Measurements from ENCODE around the gene S100B.
"Not testable (repeated sequence)": the region's sequence is repeated elsewhere in the genome, so short reads cannot be mapped to it uniquely, and the experiment has no call there.

The S100B gene

DNA sequence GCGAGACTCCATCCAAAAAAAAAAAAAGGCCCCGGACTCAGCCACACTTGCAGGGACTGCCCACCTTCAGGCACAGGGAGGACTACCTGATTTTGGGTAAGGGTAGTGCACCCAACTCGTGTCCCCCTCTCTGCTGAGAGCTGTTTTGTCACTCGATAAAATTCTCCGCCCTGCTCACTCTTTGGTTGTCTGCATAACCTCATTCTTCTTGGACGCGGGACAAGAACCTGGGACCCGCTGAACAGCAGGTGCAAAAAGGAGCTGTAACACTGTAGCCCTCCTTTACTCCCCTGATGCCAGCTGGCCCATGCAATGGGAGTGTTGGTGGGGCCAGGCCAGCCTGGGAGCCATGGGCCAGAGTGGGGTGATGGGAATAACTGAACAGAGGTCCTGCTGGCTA lies 10.6 kb downstream of the S100B start:
- Histone ChIP-seq H3K4me3 (ENCODE audit: low read depth in 1 of 5, low read length in 5 of 5) (no peak overlapping the region), H3K36me3 (ENCODE audit: control insufficient read depth in 5 of 5, insufficient read depth in 5 of 5, low read length in 5 of 5) (no peaks in the 10 kb centered on the region), H3K4me1 (ENCODE audit: control insufficient read depth in 5 of 5, insufficient read depth in 5 of 5, low read length in 5 of 5) (peaks cover 0 to 8% (median 7%) of the 10 kb centered on the region in 5 donors), H3K9ac (ENCODE audit: low read length in 5 of 5) (no peak overlapping the region), H3K27ac (ENCODE audit: low read depth, low read length) (no peak overlapping the region), H3K9me3 (ENCODE audit: control insufficient read depth in 5 of 5, low read length in 5 of 5) (peaks cover 0 to 24% (median 4%) of the 10 kb centered on the region in 5 donors), H3K27me3 (ENCODE audit: control insufficient read depth in 5 of 5, insufficient read depth in 4 of 5, low read length in 5 of 5) (no peaks in the 10 kb centered on the region)

DNA sequence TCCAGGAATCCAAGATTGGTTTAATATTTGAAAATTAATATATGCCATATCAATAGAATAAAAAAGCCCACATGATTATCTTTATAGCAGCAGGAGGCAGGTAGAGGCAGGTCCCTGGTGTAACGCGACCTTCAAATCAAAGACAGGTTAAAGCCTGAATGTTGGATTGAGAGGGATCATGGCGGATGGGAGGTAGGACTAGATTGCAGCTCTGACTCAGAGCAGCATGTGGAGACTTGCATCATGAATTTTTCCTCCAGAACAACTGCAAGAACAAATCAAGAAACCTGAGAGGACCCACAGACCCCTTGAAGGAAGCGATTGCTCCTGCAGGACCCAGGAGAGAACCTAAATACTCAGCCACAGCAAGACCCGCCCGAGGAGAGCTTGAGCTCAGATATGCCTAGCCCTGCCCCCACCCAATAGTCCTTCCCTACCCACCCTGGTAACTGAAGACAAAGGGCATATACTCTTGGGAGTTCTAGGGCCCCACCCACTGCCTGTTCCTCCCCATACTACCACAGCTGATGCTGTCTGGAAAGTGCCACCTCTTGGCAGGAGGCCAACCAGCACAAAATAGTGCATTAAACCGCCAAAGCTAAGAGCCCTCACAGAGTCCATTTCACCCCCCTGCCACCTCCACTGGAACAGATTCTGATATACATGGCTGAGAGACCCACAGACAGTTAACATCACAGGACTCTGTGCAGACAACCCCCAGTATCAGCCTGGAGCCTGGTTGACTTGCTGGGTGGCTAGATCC lies 19.5 kb downstream of the S100B start:
- Histone ChIP-seq H3K9ac (ENCODE audit: low read length in 5 of 5) (no peak overlapping the region), H3K27ac (ENCODE audit: low read depth, low read length) (no peak overlapping the region), H3K4me1 (ENCODE audit: control insufficient read depth in 5 of 5, insufficient read depth in 5 of 5, low read length in 5 of 5) (no peaks in the 10 kb centered on the region), H3K4me3 (ENCODE audit: low read depth in 1 of 5, low read length in 5 of 5) (no peak overlapping the region), H3K9me3 (ENCODE audit: control insufficient read depth in 5 of 5, low read length in 5 of 5) (peaks cover 0 to 16% (median 0%) of the 10 kb centered on the region in 5 donors), H3K36me3 (ENCODE audit: control insufficient read depth in 5 of 5, insufficient read depth in 5 of 5, low read length in 5 of 5) (peaks cover 0 to 12% (median 4%) of the 10 kb centered on the region in 5 donors), H3K27me3 (ENCODE audit: control insufficient read depth in 5 of 5, insufficient read depth in 4 of 5, low read length in 5 of 5) (no peaks in the 10 kb centered on the region)

GRCh38 chr21:46581780-46582307 lies 23.0 kb downstream of the S100B start:
- Histone ChIP-seq H3K36me3 (ENCODE audit: control insufficient read depth in 5 of 5, insufficient read depth in 5 of 5, low read length in 5 of 5) (peaks cover 3 to 12% (median 4%) of the 10 kb centered on the region in 5 donors), H3K9me3 (ENCODE audit: control insufficient read depth in 5 of 5, low read length in 5 of 5) (peaks cover 0 to 16% (median 0%) of the 10 kb centered on the region in 5 donors), H3K4me1 (ENCODE audit: control insufficient read depth in 5 of 5, insufficient read depth in 5 of 5, low read length in 5 of 5) (no peaks in the 10 kb centered on the region), H3K4me3 (ENCODE audit: low read depth in 1 of 5, low read length in 5 of 5) (no peak overlapping the region), H3K27ac (ENCODE audit: low read depth, low read length) (no peak overlapping the region), H3K9ac (ENCODE audit: low read length in 5 of 5) (no peak overlapping the region), H3K27me3 (ENCODE audit: control insufficient read depth in 5 of 5, insufficient read depth in 4 of 5, low read length in 5 of 5) (no peaks in the 10 kb centered on the region)

DNA sequence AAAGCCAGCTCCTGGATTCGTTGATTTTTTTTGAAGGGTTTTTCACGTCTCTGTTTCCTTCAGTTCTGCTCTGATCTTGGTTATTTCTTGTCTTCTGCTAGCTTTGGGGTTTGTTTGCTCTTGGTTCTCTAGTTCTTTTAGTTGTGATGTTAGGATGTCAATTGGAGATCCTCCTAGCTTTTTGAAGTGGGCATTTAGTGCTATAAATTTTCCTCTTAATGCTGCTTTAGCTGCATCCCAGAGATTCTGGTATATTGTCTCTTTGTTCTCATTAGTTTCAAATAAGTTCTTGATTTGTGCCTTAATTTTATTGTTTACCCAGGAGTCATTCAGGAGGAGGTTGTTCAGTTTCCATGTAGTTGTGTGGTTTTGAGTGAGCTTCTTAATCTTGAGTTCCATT lies 25.5 kb downstream of the S100B start:
- peaks cover 3 to 12% (median 4%) of the 10 kb centered on the region in 5 donors for H3K36me3 ChIP-seq (ENCODE audit: control insufficient read depth in 5 of 5, insufficient read depth in 5 of 5, low read length in 5 of 5)
- H3K27ac ChIP-seq (ENCODE audit: low read depth, low read length); H3K4me1 ChIP-seq (ENCODE audit: control insufficient read depth in 5 of 5, insufficient read depth in 5 of 5, low read length in 5 of 5); H3K27me3 ChIP-seq (ENCODE audit: control insufficient read depth in 5 of 5, insufficient read depth in 4 of 5, low read length in 5 of 5); H3K9ac ChIP-seq (ENCODE audit: low read length in 5 of 5); H3K4me3 ChIP-seq (ENCODE audit: low read depth in 1 of 5, low read length in 5 of 5): not testable (repeated sequence)
- H3K9me3 ChIP-seq (ENCODE audit: control insufficient read depth in 5 of 5, low read length in 5 of 5) = peaks cover 0 to 16% (median 0%) of the 10 kb centered on the region in 5 donors

- H3K4me3 ChIP-seq (ENCODE audit: low read depth in 1 of 5, low read length in 5 of 5); H3K27ac ChIP-seq (ENCODE audit: low read depth, low read length); H3K4me1 ChIP-seq (ENCODE audit: control insufficient read depth in 5 of 5, insufficient read depth in 5 of 5, low read length in 5 of 5); H3K9ac ChIP-seq (ENCODE audit: low read length in 5 of 5); H3K27me3 ChIP-seq (ENCODE audit: control insufficient read depth in 5 of 5, insufficient read depth in 4 of 5, low read length in 5 of 5): not testable (repeated sequence)
- H3K9me3 ChIP-seq (ENCODE audit: control insufficient read depth in 5 of 5, low read length in 5 of 5) = peaks cover 0 to 16% (median 4%) of the 10 kb centered on the region in 5 donors
- H3K36me3 ChIP-seq (ENCODE audit: control insufficient read depth in 5 of 5, insufficient read depth in 5 of 5, low read length in 5 of 5) = peaks cover 4 to 17% (median 8%) of the 10 kb centered on the region in 5 donors
These were observed 27.1 kb downstream of the S100B start for GRCh38 chr21:46577786-46578185.

- Histone ChIP-seq H3K36me3 (ENCODE audit: control insufficient read depth in 5 of 5, insufficient read depth in 5 of 5, low read length in 5 of 5) (peaks cover 10 to 35% (median 21%) of the 10 kb centered on the region in 5 donors), H3K9me3 (ENCODE audit: control insufficient read depth in 5 of 5, low read length in 5 of 5) (peaks cover 0 to 4% (median 3%) of the 10 kb centered on the region in 5 donors), H3K4me1 (ENCODE audit: control insufficient read depth in 5 of 5, insufficient read depth in 5 of 5, low read length in 5 of 5) (no peaks in the 10 kb centered on the region), H3K27ac (ENCODE audit: low read depth, low read length) (no peak overlapping the region), H3K27me3 (ENCODE audit: control insufficient read depth in 5 of 5, insufficient read depth in 4 of 5, low read length in 5 of 5) (no peaks in the 10 kb centered on the region), H3K4me3 (ENCODE audit: low read depth in 1 of 5, low read length in 5 of 5) (no peak overlapping the region), H3K9ac (ENCODE audit: low read length in 5 of 5) (no peak overlapping the region)
These were observed 32.0 kb downstream of the S100B start for GRCh38 chr21:46572850-46573249.

DNA sequence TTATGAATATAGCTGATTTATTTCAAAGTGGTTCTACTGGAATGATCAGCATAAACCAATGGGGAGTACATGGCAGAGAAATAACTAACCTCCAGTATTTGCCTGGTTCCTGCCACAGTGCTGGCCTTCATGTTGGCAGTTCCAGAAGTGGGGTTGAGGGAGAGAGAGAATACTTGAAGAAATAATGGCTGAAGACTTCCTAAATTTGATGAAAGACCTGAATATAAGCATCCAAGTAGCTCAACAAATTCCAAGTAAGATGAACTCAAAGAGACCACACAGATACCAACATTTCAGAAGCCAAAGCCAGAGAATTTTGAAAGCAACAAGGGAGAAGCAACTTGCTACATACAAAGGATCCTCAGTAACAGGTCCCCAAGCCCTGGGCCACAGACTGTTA lies 34.3 kb downstream of the S100B start:
- Histone ChIP-seq H3K9ac (ENCODE audit: low read length in 5 of 5) (no peak overlapping the region), H3K9me3 (ENCODE audit: control insufficient read depth in 5 of 5, low read length in 5 of 5) (peaks cover 0 to 4% (median 0%) of the 10 kb centered on the region in 5 donors), H3K4me1 (ENCODE audit: control insufficient read depth in 5 of 5, insufficient read depth in 5 of 5, low read length in 5 of 5) (no peaks in the 10 kb centered on the region), H3K27me3 (ENCODE audit: control insufficient read depth in 5 of 5, insufficient read depth in 4 of 5, low read length in 5 of 5) (no peaks in the 10 kb centered on the region), H3K4me3 (ENCODE audit: low read depth in 1 of 5, low read length in 5 of 5) (no peak overlapping the region), H3K27ac (ENCODE audit: low read depth, low read length) (no peak overlapping the region), H3K36me3 (ENCODE audit: control insufficient read depth in 5 of 5, insufficient read depth in 5 of 5, low read length in 5 of 5) (peaks cover 10 to 57% (median 43%) of the 10 kb centered on the region in 5 donors)

- Histone ChIP-seq H3K27ac (ENCODE audit: low read depth, low read length) (no peak overlapping the region), H3K36me3 (ENCODE audit: control insufficient read depth in 5 of 5, insufficient read depth in 5 of 5, low read length in 5 of 5) (peaks cover 10 to 61% (median 48%) of the 10 kb centered on the region in 5 donors), H3K4me1 (ENCODE audit: control insufficient read depth in 5 of 5, insufficient read depth in 5 of 5, low read length in 5 of 5) (no peaks in the 10 kb centered on the region), H3K4me3 (ENCODE audit: low read depth in 1 of 5, low read length in 5 of 5) (no peak overlapping the region), H3K9ac (ENCODE audit: low read length in 5 of 5) (no peak overlapping the region), H3K27me3 (ENCODE audit: control insufficient read depth in 5 of 5, insufficient read depth in 4 of 5, low read length in 5 of 5) (no peaks in the 10 kb centered on the region), H3K9me3 (ENCODE audit: control insufficient read depth in 5 of 5, low read length in 5 of 5) (peaks cover 0 to 4% (median 0%) of the 10 kb centered on the region in 5 donors)
These were observed 34.8 kb downstream of the S100B start for GRCh38 chr21:46570119-46570518.

- Histone ChIP-seq H3K4me3 (ENCODE audit: low read depth in 1 of 5, low read length in 5 of 5) (no peak overlapping the region), H3K9me3 (ENCODE audit: control insufficient read depth in 5 of 5, low read length in 5 of 5) (peaks cover 0 to 4% (median 0%) of the 10 kb centered on the region in 5 donors), H3K27ac (ENCODE audit: low read depth, low read length) (no peak overlapping the region), H3K4me1 (ENCODE audit: control insufficient read depth in 5 of 5, insufficient read depth in 5 of 5, low read length in 5 of 5) (no peaks in the 10 kb centered on the region), H3K36me3 (ENCODE audit: control insufficient read depth in 5 of 5, insufficient read depth in 5 of 5, low read length in 5 of 5) (peaks cover 10 to 71% (median 59%) of the 10 kb centered on the region in 5 donors), H3K9ac (ENCODE audit: low read length in 5 of 5) (no peak overlapping the region), H3K27me3 (ENCODE audit: control insufficient read depth in 5 of 5, insufficient read depth in 4 of 5, low read length in 5 of 5) (no peaks in the 10 kb centered on the region)
These were observed 35.8 kb downstream of the S100B start for GRCh38 chr21:46569081-46569480.

- Histone ChIP-seq H3K9ac (ENCODE audit: low read length in 5 of 5) (no peak overlapping the region), H3K4me1 (ENCODE audit: control insufficient read depth in 5 of 5, insufficient read depth in 5 of 5, low read length in 5 of 5) (no peaks in the 10 kb centered on the region), H3K4me3 (ENCODE audit: low read depth in 1 of 5, low read length in 5 of 5) (no peak overlapping the region), H3K36me3 (ENCODE audit: control insufficient read depth in 5 of 5, insufficient read depth in 5 of 5, low read length in 5 of 5) (peaks cover 10 to 76% (median 63%) of the 10 kb centered on the region in 5 donors), H3K27ac (ENCODE audit: low read depth, low read length) (no peak overlapping the region), H3K9me3 (ENCODE audit: control insufficient read depth in 5 of 5, low read length in 5 of 5) (peaks cover 0 to 4% (median 0%) of the 10 kb centered on the region in 5 donors), H3K27me3 (ENCODE audit: control insufficient read depth in 5 of 5, insufficient read depth in 4 of 5, low read length in 5 of 5) (no peaks in the 10 kb centered on the region)
These were observed 36.3 kb downstream of the S100B start for GRCh38 chr21:46568562-46568961.
